Cardiac fibroblast (primary cell): ENCODE data around the gene TIMP4.
A peak's percentile ranks its signal among the peaks of the same experiment; 100 is the strongest.

Source experiments
- DNase-seq, 2 donors: peaks; one replicate each; pipeline versions ENCODE4 v3.0.0 to v3.0.0-alpha.2; 2010; ENCODE audit warnings: low read depth in 2 of 2
- H3K4me3 ChIP-seq, 2 donors: replicated peaks in 1 of 2; 1 replicate in 1 of 2; 2 replicates in 1 of 2; pipeline ENCODE4 v1.5.1; 2011; ENCODE audit warnings: low read depth in 2 of 2, low read length in 2 of 2, mild to moderate bottlenecking in 2 of 2, moderate library complexity in 1 of 2
- CTCF ChIP-seq: IDR thresholded peaks from one replicate; pipeline ENCODE4 v1.5.1; 2011; ENCODE audit warnings: low read depth, mild to moderate bottlenecking, low read length, inconsistent platforms

TIMP4 gene

DNA sequence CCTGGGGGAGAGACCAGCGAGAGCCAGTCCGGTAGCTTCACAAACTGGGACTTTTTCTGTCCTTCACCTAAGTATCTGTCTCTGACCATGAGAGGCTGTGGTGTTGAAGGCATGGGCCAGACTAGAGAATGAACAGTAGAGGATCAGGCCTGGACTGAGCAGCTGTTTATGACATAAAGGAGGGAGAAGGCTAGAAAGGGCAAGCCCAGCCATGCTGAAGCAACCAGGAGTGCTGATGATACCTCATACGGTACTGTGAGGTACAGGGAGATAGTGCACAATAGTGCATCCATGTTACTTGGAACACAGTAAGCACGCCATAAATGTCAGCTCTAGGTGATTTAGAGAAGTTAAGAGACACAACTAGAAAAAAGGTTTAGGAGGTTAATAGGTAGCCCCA is 22.6 kb upstream of the TIMP4 start:
- no peak for TF ChIP-seq CTCF
- no peak for DNase-seq
- no peak overlapping the region for H3K4me3 ChIP-seq

GRCh38 chr3:12180631-12181030 is 21.9 kb upstream of the TIMP4 start:
- DNase-seq = no peak
- H3K4me3 ChIP-seq = no peak overlapping the region
- TF ChIP-seq CTCF = no peak

GRCh38 chr3:12180218-12180617 is 21.5 kb upstream of the TIMP4 start:
- H3K4me3 ChIP-seq = no peak overlapping the region
- no peak for TF ChIP-seq CTCF
- DNase-seq = peak; percentile 87 to 90

- no peak for TF ChIP-seq CTCF
- H3K4me3 ChIP-seq = no peak overlapping the region
- no peak for DNase-seq
Observed at GRCh38 chr3:12179441-12179840, 20.7 kb upstream of the TIMP4 start.

GRCh38 chr3:12178091-12178820 is 19.5 kb upstream of the TIMP4 start:
- H3K4me3 ChIP-seq = no peak overlapping the region
- DNase-seq = peak; percentile 78 to 92
- TF ChIP-seq CTCF = no peak

- no peak for TF ChIP-seq CTCF
Observed at GRCh38 chr3:12177126-12177525, 18.4 kb upstream of the TIMP4 start.

More at GRCh38 chr3:12177126-12177525, 18.4 kb upstream of the TIMP4 start:
- H3K4me3 ChIP-seq = no peak overlapping the region
- peak in 1 of 2 donors; percentile 56 for DNase-seq
